Uterus (tissue), 2 donors: Measurements from ENCODE around the gene MT1B.

ENCODE experiments used
- POLR2A ChIP-seq, 2 donors: fragments of 450-650 bp; IDR thresholded peaks; one replicate each; pipeline ENCODE4 v1.6.1; 2016; ENCODE audit warnings: antibody characterized with exemption in 2 of 2, mild to moderate bottlenecking in 1 of 2, moderate library complexity in 1 of 2
- TF ChIP-seq, protein P1 (sequence below), 4 experiments: fragments of 200-600 bp in 2 of 4; fragments of 450-650 bp in 2 of 4; sonication (generic) in 2 of 4; IDR thresholded peaks; one replicate each; pipeline ENCODE4 v1.5.1; 2016 to 2019; ENCODE audit warnings: antibody characterized with exemption in 4 of 4, mild to moderate bottlenecking in 2 of 4, moderate library complexity in 1 of 4

DNA sequence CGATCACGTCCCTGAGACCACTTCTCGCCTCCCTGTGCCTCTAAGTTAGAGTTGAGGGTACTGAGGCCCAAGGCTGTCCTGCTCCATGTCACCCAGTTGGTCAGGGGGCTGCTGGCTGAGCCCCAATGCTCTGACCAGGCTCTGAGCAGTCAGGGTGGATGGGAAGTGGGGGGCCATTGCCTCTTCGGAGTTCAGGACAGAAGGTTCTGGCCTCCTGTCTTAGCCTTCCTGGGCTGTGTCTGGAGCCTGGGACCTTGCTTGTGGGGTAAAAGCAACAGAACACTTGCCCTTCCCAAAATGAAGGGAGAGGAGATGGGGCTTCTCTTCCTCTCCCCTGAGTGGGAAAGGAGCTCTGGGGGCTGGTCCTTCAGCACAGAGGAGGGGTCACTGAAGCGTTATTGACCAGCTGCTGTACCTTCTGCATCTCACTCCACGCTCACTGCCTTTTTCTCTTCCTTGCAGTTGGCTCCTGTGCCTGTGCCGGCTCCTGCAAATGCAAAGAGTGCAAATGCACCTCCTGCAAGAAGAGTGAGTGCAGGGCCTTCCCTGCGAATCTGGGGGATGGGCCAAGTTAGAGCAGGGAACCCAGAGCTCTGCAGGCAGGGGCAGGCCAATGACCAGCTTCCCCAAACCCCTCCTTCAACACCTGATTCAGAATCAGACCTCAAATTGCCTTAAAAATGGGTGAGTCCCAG is 31.2 kb downstream of the MT1B start:
- TF ChIP-seq, protein P1, sequence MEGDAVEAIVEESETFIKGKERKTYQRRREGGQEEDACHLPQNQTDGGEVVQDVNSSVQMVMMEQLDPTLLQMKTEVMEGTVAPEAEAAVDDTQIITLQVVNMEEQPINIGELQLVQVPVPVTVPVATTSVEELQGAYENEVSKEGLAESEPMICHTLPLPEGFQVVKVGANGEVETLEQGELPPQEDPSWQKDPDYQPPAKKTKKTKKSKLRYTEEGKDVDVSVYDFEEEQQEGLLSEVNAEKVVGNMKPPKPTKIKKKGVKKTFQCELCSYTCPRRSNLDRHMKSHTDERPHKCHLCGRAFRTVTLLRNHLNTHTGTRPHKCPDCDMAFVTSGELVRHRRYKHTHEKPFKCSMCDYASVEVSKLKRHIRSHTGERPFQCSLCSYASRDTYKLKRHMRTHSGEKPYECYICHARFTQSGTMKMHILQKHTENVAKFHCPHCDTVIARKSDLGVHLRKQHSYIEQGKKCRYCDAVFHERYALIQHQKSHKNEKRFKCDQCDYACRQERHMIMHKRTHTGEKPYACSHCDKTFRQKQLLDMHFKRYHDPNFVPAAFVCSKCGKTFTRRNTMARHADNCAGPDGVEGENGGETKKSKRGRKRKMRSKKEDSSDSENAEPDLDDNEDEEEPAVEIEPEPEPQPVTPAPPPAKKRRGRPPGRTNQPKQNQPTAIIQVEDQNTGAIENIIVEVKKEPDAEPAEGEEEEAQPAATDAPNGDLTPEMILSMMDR (IDR thresholded peaks at IDR 0.05): no peak
- no peak for TF ChIP-seq POLR2A (IDR thresholded peaks at IDR 0.05)
